IPS-NIHi7 (cell line): ENCODE data around the gene LDAF1.
"Not testable (repeated sequence)": the region's sequence is repeated elsewhere in the genome, so short reads cannot be mapped to it uniquely, and the experiment has no call there.

ENCODE experiments used
- DNase-seq: peaks from one replicate; pipeline ENCODE4 v3.0.0; 2012; ENCODE audit warnings: mixed read lengths; ENCODE audit errors: extremely low spot score

The LDAF1 gene

DNA sequence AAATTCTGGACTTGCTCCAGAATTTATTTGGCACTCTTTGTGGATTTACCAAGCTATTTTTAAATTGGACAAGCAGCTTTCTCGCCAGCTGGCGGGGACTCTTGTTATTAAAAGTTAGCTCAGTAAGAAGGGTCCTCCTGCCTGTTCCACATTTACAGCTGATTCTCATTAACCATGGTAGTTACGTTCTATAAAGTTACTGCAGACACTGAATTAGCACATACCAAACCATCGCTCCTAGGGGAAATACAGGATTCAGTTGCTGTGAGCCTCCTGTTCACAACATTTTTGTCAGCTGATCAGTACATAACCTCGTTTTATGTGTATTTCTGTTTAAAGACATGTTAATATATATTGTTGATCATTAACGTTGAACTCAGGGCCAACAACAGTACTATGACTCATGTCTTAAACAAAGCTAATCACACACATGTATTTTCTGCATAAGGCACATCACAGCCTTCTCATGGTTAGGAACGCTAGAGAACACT, 4.2 kb downstream of the LDAF1 start:
- DNase-seq = no peak

DNA sequence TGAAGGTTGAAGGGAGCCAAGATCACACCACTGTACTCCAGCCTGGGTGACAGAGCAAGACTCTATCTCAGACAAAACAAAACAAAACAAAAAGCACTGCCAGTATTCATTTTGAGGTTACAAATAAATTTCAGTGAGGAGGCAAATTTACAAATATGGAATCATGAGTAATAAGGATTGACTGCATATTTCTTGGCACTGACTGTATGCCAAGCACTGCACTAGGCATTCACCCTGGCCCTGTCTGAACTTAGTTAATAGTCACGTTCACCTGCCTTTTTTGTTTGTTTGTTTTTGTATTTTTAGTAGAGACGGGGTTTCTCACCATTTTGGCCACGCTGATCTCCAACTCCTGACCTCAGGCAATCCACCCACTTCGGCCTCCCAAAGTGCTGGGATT, 5.1 kb downstream of the LDAF1 start:
- DNase-seq = no peak

DNA sequence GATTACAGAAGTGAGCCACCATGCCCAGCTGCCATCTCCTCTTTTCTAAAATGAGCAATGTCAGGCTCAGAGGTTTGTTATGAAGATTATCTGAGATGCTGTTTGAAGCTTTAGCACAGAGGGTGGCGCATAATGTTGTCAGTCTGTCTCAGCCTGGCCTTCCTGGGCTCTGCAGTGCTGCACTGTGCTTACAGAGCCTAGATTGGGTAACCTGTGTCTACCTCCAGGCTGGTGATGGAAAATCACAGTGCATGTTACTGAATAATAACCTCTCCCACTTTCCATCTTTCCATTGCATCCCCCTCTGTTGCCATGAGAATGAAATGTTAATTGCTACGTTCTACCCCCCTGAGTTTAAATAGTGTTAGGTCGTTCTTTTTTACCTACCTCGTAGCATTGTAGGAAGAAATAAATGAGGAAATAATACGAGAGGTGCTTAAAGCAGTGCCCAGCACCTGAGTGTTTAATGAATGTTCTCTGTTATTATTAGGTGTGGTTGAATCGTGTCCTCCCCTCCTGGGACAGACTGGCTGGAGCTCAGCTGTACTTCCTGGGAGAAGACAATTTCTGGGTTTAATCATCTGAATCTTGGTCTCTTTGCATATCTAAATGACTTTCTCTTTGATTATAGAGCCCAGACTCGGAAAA, 6.2 kb downstream of the LDAF1 start:
- no peak for DNase-seq

DNA sequence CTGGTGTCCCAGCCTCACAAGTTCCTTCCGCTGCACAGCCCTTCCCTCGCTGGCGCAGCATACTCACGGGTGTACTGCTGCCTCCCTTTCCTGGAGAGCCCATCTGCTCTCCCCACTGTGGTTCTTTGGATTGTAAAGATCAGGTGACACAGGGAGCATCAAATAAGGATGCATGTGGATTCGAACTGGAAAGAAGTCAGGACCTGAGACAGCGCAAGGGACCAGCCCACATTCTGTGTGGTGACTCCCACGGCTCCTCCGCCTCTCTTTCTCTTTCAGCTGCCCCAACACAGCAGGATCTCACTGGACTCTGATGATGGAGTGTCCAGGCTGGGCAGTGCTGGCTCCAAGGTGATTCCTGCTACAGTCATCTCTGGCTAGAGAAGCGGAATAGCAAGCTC, 8.1 kb downstream of the LDAF1 start:
- peak; percentile 35 for DNase-seq

DNA sequence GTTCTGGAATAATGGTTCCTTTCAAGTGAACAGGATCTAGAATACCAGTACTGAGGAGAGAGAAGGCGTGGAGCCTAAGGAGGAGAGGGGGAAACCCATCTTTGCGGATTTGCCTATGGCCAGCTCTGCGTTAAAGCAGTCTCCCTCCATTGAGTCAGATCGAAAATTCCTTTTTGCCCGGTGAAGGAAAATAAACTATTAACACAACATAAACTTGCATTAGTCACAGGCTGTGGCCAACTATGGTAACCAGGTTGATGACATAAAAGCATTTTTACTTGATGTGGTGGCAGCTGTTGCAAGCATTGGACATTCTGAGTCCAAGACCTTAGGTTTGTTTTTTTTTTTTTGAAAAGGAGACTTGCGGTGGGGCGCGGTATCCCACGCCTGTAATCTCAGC, 8.9 kb downstream of the LDAF1 start:
- no peak for DNase-seq

DNA sequence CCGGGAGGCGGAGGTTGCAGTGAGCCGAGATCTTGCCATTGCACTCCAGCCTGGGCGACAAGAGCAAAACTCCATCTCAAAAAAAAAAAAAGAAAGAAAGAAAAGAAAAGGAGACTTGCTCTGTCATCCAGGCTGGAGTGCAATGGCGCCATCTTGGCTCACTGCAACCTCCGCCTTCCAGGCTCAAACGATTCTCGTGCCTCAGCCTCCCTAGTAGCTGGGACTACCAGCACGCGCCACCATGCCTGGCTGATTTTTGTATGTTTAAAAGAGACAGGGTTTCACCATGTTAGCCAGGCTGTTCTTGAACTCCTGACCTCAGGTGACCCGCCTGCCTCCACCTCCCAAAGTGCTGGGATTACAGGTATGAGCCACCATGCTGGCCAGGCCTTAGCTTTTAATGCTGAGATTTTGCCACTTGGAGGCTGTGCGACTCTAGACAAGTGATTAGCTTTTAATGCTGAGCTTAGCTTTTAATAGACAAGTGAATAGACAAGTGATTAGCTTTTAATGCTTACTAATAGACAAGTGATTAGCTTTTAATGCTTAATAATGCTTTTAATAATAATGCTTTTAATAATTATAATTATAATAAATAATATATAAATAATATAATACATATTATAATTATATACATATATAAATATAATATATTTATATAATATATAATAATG, 9.6 kb downstream of the LDAF1 start:
- no peak for DNase-seq

DNA sequence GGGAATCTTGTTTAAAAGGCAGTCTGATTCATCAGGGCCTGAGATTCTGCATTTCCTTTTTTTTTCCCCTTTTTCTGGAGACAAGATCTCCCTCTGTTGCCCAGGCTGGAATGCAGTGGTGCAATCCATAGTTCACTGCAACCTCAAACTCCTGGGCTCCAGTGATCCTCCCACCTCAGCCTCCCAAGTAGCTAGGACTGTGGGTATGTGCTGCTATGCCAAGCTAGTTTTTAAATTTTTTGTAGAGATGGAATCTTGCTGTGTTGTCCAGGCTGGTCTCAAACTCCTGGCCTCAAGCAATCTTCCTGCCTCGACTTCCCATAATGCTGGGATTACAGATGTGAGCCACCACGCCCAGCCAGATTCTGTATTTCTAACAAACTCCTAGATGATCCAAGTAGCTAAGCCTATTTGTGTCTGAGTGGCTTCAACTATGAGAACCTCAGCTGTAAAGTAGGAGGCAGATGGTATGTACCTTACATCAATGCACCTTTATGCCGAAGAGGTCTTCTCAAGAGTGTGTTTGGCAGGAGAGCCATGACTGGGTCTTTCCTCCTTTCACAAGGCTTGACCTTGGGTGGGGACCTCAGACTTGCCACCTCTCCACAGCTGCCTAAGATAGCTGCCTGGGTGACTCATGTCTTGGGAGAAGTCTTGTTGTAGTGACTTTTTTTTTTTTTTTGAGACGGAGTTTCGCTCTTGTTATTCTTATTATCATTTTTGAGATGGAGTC, 10.9 kb downstream of the LDAF1 start:
- DNase-seq = no peak

DNA sequence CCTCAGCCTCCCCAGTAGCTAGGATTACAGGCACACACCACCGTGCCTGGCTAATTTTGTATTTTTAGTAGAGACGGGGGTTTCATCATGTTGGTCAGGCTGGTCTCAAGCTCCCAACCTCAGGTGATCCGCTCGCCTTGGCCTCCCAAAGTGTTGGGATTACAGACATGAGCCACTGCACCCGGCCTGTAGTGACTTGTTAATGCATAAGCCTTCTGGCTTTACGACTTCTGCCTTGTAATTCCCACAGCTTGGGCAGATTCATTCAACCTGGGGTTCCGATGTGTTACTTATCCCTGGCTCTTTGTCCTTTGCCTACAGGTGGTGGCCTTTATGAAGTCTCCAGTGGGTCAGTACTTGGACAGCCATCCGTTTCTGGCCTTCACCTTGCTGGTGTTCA, 11.6 kb downstream of the LDAF1 start:
- DNase-seq = not testable (repeated sequence)

DNA sequence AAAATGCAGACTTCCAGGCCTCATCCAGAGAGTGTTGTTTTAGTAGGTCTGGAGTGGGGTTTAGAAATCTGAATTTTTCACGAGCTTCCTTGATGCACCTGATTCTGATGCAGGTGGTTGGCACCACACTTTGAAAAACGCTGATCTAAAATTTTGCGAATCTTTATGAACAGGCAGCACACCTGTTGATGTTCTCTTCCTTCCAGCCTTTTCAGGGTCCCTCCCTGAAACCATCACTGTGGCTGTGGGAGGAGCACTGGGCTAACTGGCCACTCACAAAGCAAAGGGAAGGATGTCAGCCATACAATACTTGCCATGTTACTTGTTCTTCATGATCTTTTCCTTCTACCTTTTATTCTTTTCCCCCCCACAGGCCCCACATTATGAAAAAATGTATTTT, 14.2 kb downstream of the LDAF1 start:
- DNase-seq = no peak

DNA sequence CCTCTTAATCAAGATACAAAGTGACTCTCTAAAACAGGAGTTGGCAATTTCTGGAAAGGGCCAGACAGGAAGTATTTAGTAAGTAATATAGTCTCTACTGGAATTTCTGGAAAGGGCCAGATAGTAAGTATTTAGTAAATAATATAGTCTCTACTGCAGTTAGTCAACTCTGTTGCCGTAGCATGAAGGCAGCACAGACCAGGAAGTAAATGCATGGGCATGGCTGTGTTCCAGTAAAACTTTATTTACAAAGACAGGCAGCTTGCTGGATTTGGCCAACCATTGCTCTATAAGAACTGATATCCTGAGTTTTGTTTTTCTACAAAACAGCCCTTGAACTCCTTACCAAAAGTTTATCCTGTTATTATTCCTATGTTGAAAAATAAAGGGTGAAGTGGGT, 16.9 kb downstream of the LDAF1 start:
- no peak for DNase-seq

DNA sequence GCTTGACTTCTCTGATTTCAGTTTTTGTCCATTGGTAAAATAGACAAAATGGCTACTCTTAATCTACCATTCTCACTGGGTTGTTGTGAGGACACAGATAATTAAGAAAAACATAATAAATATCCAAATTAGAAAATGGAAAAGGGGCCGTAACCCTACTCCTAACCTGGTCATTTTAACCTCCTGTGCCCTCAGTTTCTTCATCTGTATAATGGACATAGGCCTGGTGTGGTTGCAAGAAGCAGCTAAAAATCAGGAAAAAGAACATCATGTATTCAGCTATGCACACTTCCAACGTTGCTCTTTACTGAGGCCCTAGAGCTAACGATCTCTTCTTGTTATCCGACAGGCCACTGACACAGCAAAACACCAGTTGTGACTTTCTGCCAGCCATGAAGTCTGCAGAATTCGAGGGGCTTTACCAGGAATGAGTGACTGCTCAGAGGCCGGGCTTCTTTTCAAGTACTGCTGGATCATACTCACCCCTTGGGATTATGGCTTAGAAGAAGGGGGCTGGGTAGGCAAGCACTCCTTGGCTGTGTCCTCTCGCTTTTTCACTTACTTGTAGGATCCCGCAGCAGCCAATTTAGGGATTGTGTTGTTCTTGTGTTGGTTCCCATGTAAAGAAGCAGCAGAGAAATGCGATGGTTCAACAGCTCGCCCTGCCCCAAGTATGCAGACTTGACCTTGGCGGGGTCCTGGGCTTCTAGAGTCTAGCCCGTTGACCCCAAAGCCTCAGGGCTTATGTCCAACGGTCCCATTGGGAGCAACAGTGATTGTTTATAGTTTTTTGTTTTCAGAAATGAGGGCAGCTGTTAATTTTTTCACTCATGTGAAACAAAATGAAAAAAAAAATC, 20.9 kb downstream of the LDAF1 start:
- DNase-seq = no peak

DNA sequence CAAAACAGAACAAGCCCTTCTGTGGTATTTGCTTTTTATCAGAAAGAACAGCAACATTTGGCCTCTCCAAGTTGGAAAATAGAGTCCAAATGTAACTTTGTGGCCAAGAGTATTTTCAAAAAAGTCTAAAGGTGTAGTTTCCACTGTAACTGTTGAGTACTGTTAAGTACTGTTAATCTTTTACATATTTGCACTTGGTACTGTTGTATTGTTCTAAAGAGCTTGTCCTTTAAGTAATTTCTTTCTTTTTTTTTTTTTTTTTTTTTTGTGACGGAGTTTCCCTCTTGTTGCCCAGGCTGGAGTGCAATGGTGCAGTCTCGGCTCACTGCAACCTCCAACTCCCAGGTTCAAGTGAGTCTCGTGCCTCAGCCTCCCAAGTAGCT, 21.5 kb downstream of the LDAF1 start:
- DNase-seq = no peak

DNA sequence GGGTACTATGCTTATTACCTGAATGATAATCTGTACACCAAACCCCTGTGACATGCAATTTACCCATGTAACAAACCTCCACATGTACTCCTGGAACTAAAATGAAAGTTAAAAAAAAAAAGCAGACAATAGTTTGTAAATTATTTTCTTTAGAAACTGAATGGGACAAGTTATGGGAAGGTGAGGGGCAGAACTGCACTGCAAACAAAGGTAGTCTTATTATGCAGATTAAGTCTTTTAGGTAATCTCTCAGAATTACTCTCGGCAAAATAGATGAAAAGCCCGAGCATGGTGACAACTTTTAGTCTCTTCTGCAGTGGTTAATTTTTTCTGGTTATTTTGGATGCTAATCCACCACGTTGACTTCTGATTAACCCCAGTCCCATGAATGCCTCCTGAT, 25.5 kb downstream of the LDAF1 start:
- DNase-seq = no peak

DNA sequence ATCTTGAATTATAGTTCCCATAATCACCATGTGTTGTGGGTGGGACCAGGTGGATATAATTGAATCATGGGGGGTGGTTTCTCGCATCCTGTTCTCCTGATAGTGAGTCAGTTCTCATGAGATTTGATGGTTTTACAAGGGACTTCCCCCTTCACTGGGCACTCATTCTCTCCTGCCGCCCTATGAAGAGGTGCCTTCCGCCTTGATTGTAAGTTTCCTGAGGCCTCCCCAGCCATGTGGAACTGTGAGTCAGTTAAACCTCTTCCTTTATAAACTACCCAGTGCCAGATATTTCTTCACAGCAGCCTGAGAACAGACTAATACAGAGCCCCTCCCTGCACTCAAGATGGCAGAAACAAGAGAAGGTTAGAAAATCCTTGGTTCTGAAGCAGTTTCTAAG, 26.4 kb downstream of the LDAF1 start:
- no peak for DNase-seq

DNA sequence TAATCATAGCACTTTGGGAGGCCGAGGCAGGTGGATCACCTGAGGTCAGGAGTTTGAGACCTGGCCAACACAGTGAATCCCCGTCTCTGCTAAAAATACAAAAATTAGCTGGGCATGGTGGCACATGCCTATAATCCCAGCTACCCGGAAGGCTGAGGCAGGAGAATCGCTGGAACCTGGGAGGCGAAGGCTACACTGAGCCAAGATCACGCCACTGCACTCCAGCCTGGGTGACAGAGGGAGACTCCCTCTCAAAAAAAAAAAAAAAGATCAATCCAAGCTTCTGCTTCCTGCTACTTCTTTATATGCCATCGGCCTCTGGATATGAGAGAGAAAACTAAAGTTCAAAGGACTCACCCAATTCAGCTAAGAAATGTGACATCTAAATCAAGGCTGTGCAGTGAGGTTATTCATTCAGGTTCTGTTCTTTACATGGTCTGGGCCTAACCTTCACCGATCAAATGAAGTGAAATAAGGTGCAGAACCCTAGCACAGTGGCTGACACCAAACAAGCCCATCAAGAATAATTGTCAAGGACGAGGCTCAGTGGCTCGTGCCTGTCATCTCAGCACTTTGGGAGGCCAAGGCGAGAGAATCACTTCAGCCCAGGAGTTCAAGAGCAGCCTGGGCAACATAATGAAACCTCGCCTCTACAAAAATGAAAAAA, 27.3 kb downstream of the LDAF1 start:
- no peak for DNase-seq

DNA sequence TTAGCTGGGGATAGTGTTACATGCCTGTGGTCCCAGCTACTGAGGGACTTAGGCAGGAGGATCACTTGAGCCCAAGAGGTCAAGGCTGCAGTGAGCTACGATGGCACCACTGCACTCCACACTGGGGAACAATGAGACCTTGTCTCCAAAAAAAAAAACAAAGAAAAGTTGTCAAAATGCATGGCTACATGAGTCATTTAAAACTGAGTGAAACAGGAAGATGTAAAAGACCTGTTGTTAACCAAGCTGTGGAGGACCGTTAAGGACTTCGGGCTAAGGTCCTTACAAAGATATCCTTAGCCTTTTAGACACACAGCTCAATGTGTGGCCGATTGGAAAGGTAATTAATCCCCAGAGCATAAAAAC, 27.8 kb downstream of the LDAF1 start:
- no peak for DNase-seq

DNA sequence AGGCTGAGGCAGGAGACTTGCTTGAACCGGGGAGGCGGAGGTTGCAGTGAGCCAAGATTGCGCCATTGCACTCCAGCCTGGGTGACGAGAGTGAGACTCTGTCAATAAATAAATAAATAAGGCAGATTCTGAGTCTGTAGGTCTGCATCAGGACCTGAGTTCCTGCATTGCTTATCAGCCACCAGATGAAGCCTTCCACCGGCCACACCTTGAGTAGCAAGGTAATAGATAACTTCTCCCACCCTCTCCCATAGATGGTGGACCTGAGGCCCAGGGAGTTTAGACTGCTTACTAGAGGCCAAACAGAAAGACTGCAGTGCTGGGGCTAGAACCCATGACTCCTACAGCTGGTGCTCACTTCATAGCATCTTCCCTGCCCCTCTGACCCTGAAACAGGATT, 30.8 kb downstream of the LDAF1 start:
- no peak for DNase-seq

DNA sequence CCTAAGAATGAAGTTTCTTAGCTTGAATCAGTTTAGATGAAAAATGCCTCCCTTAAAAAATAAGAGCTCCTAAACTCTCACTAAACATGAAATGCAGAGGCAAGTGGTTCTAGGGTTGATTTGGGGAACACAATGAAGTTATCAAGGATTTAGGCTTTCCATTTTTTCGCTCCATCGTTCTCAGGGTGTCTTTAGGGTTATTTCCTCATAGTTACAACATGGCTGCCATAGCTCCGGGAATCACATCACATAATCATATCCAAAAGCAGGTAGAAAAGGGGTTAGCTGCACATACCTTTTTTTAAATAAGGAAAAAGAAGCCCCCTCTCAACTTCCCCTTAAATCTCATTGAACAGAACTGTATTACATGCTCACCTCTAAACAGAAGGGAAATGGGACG, 31.5 kb downstream of the LDAF1 start:
- DNase-seq = no peak

DNA sequence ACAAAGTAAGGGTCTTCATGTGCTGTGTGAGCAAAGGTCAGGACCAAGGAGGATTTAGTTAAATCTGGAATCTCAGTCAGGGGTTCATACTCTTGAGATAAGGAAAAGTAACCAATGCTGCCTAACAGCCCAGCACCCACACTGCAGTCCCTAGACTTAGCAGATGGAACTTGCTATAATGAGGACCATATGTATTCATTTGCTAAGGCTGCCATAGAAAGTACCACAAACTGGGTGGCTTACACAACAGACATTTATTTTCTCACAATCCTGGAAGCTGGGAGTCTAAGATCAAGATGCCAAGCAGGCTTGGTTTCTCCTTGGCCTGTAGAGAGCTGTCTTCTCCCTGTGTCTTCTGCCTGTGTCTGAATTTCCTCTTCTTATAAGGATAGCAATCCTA, 32.1 kb downstream of the LDAF1 start:
- no peak for DNase-seq

DNA sequence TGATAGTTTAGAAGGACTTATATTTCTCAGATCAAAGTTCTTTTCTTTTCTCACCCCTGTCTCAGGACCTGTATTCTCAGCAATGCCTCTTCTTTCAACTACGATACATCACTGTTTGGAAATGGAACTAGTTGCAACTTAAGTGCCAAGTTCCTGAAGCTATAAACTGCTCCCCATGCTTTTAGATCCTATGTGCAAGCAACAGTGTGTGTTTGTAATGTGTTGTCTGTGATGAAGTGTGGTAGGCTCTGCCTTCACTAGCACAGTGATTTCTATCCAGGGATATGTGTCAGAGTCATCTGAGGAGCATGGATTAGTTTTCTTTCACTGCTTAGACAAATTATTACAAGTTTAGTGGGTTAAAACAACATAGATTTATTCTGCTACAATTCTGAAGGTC, 34.5 kb downstream of the LDAF1 start:
- DNase-seq = no peak

DNA sequence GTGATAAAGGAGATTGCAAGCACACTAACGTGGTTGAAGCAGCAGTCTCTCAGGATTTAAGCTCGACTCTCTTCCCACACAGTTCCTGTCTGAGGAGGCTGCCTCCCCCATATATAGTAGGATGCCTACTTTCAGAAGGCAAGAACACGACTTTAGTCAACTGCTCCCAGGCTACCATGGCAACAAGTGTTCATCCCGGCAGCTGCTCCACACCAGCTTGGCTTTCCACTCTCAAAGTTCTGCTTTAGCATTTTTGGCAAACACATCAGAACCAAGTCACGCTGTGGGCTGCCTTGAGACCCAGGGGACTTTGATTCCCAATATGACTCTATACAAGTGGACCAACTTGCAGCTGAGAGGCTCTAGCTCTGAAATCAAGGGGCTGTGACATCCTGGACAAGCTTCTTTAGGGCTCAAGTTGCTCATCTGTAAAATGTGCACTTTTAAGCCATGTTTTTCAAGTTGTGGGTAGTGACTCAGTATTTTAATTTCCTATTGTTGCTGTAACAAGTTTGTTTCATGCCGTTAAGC, 36.4 kb downstream of the LDAF1 start:
- no peak for DNase-seq
